Measurements from ENCODE around the gene CPLX4. TPM values are rescaled to one million over a fixed set of nuclear protein-coding genes. Genes with fewer than 3 reads are reported as not detected.

CPLX4 gene
- total RNA-seq, 1 donor from 2014 or later, result 2.2 TPM

- Histone ChIP-seq H3K4me2 (peak overlapping the region; percentile 14), H2AFZ (replicated peaks) (no peak overlapping the region), H3F3A (ENCODE audit: low read depth) (peaks cover 17% of the 10 kb centered on the region), H3K4me3 (no peak overlapping the region), H4K20me1 (ENCODE audit: low read depth) (no peaks in the 10 kb centered on the region), H3K27me3 (peaks cover 19% of the 10 kb centered on the region), H3K9ac (no peak overlapping the region), H3K79me2 (ENCODE audit: low read depth) (no peaks in the 10 kb centered on the region), H3K27ac (no peak overlapping the region), H3K9me3 (ENCODE audit: low read depth) (no peaks in the 10 kb centered on the region), H3K4me1 (peaks cover 17% of the 10 kb centered on the region), H3K36me3 (no peaks in the 10 kb centered on the region)
- H3K27me3 Mint-ChIP-seq (ENCODE audit: insufficient read depth, low read depth), result peaks cover 14% of the 10 kb centered on the region
- no peak for DNase-seq (ENCODE audit: low spot score)
- H3K4me1 Mint-ChIP-seq, result peaks cover 11% of the 10 kb centered on the region
- no peak overlapping the region for H3K4me3 Mint-ChIP-seq
- no peaks in the 10 kb centered on the region for H3K9me3 Mint-ChIP-seq
- H3K27ac Mint-ChIP-seq, result no peak overlapping the region
- TF ChIP-seq EZH2 (IDR thresholded peaks at IDR 0.05) (no peak), CTCF (IDR thresholded peaks at IDR 0.05) (no peak), EZH2phosphoT487 (IDR thresholded peaks at IDR 0.05) (no peak)
- no peaks in the 10 kb centered on the region for H3K36me3 Mint-ChIP-seq
Measured at GRCh38 chr18:59303656-59304195, 14.7 kb downstream of the CPLX4 start.

GRCh38 chr18:59303006-59303405, 15.4 kb downstream of the CPLX4 start:
- no peak overlapping the region for H3K4me3 Mint-ChIP-seq
- no peak overlapping the region for H3K27ac ChIP-seq
- no peaks in the 10 kb centered on the region for H3K9me3 Mint-ChIP-seq
- TF ChIP-seq EZH2 (IDR thresholded peaks at IDR 0.05) (no peak), EZH2phosphoT487 (IDR thresholded peaks at IDR 0.05) (no peak), CTCF (IDR thresholded peaks at IDR 0.05) (no peak)
- no peak overlapping the region for H2AFZ ChIP-seq (replicated peaks)
- no peak for DNase-seq (ENCODE audit: low spot score)
- H3K4me1 Mint-ChIP-seq, result peaks cover 9% of the 10 kb centered on the region
- peaks cover 18% of the 10 kb centered on the region for H3K27me3 ChIP-seq
- H3K4me2 ChIP-seq, result no peak overlapping the region
- H3K79me2 ChIP-seq (ENCODE audit: low read depth), result no peaks in the 10 kb centered on the region
- H3K27me3 Mint-ChIP-seq (ENCODE audit: insufficient read depth, low read depth), result peaks cover 14% of the 10 kb centered on the region
- no peak overlapping the region for H3K9ac ChIP-seq
- H3K36me3 ChIP-seq, result no peaks in the 10 kb centered on the region
- H3F3A ChIP-seq (ENCODE audit: low read depth), result peaks cover 13% of the 10 kb centered on the region
- no peaks in the 10 kb centered on the region for H3K36me3 Mint-ChIP-seq
- H3K4me1 ChIP-seq, result peaks cover 19% of the 10 kb centered on the region
- H3K9me3 ChIP-seq (ENCODE audit: low read depth), result no peaks in the 10 kb centered on the region
- no peak overlapping the region for H3K4me3 ChIP-seq
- no peak overlapping the region for H3K27ac Mint-ChIP-seq
- H4K20me1 ChIP-seq (ENCODE audit: low read depth), result no peaks in the 10 kb centered on the region

GRCh38 chr18:59301929-59302328, 16.5 kb downstream of the CPLX4 start:
- Histone ChIP-seq H3K27ac (no peak overlapping the region), H3K9ac (no peak overlapping the region), H3K4me3 (no peak overlapping the region), H3K4me2 (no peak overlapping the region), H3K4me1 (peaks cover 19% of the 10 kb centered on the region), H4K20me1 (ENCODE audit: low read depth) (no peaks in the 10 kb centered on the region), H3K79me2 (ENCODE audit: low read depth) (no peaks in the 10 kb centered on the region), H3K27me3 (peaks cover 14% of the 10 kb centered on the region), H3K36me3 (no peaks in the 10 kb centered on the region), H2AFZ (replicated peaks) (no peak overlapping the region), H3F3A (ENCODE audit: low read depth) (peaks cover 5% of the 10 kb centered on the region), H3K9me3 (ENCODE audit: low read depth) (no peaks in the 10 kb centered on the region)
- DNase-seq (ENCODE audit: low spot score), result no peak
- no peaks in the 10 kb centered on the region for H3K9me3 Mint-ChIP-seq
- TF ChIP-seq CTCF (IDR thresholded peaks at IDR 0.05) (no peak), EZH2 (IDR thresholded peaks at IDR 0.05) (no peak), EZH2phosphoT487 (IDR thresholded peaks at IDR 0.05) (no peak)
- H3K27me3 Mint-ChIP-seq (ENCODE audit: insufficient read depth, low read depth), result peaks cover 16% of the 10 kb centered on the region
- no peaks in the 10 kb centered on the region for H3K36me3 Mint-ChIP-seq
- H3K4me3 Mint-ChIP-seq, result no peak overlapping the region
- H3K4me1 Mint-ChIP-seq, result peaks cover 9% of the 10 kb centered on the region
- H3K27ac Mint-ChIP-seq, result no peak overlapping the region
